Glomerular visceral epithelial cell (primary cell): Measurements from ENCODE around the gene GRAMD2B.

Experiments used
- DNase-seq: peaks from one replicate; pipeline ENCODE4 v3.0.0-alpha.2; 2016; ENCODE audit errors: extremely low spot score

Gene GRAMD2B

GRCh38 chr5:126511961-126512360, 88.8 kb downstream of the GRAMD2B start:
- DNase-seq = no peak

DNA sequence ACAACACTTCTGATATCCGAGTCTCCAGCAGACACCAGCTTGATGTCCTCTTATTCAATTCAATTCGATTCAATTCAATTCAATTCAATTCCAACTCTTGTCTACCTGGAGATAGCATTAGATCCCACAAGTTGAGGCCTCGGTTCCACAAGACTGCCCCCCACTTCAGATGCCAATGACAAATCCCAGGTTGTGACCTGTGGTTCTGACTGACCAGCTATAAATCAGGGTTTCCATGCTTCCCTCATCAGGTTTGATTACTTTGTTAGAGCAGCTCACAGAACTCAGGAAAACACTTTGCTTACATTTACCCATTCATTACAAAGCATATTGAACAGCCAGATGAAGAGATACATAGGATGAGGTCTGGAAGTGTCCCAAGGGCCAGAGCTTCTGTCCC, 89.2 kb downstream of the GRAMD2B start:
- peak; percentile 30 for DNase-seq

GRCh38 chr5:126513302-126513701, 90.1 kb downstream of the GRAMD2B start:
- no peak for DNase-seq

DNA sequence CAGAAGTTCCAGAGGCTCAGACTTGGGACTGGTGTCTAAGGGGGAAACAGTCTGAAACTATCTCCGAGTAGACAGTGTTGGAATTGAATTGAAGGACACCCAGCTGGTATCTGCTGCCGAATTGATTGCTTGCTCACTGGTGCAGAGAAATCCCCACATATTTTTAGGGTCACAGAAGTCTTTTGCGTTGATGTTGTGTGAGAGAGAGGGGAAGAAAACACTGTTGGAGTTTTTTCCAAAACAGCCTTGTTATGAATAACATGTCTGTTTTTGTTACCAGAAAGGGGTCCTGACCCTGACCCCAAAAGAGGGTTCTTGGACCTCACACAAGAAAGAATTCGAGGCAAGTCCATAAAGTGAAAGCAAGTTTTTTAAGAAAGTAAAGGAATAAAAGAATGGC, 90.5 kb downstream of the GRAMD2B start:
- DNase-seq = no peak

- DNase-seq = no peak
Measured at GRCh38 chr5:126514131-126514557, 90.9 kb downstream of the GRAMD2B start.

- DNase-seq = no peak
Measured at GRCh38 chr5:126514558-126515141, 91.4 kb downstream of the GRAMD2B start.

DNA sequence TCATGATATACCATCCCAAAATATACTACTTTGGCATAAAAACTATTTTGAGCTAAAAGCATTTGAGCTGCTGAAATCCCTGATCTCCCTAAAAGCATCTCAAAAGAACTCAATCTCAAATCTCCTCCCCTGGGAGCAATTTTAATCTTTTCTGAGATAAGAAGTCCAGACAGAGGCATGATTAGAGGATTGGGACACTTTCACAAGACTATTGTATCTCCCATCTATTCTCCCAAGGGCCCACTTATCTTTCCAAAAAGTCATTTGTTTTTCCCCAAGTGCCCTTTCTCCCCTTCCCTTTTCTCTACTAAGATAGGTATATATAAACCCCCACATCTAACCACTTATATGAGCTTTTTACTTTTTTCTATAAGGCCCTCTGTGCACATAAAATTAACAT, 92.1 kb downstream of the GRAMD2B start:
- DNase-seq = no peak

DNA sequence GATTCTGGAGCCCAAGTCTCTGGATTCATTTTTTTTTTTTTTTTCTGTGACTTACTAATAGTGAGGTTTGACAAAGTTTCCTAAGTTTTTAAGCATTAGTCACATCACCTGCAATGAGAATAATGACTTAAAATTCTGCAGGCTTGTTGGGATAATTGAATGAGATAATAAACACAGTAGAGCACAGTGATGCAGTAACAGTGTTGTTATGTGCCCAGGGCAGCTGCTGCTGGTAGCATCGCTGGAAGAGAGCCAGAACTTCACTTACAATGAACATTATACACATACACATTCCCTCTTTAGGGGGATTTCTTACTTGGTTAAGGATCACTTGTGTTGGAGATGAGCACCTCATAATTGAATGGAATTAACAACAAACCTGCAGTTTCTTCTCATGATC, 92.9 kb downstream of the GRAMD2B start:
- DNase-seq = peak; percentile 53

DNA sequence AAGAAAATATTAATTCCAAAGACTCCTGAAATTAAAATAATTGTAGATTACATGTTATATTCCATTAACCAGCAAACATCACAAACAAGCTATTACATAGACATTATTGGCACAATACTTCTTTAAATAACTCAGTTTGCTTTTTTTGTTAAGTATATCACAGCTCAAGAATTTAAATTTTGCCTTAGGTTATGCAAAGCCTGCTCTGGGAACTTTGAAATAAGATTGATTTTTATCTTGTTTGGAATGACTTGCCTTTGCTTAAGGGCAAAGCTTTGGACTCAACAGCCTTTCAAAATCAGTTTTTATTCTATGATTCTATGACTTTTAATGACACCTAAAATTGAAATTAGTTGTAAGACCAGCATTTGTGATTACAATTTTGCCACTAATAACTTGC, 93.6 kb downstream of the GRAMD2B start:
- DNase-seq = no peak

GRCh38 chr5:126519223-126519622, 96.0 kb downstream of the GRAMD2B start:
- DNase-seq = peak; percentile 89

- no peak for DNase-seq
Measured at GRCh38 chr5:126519637-126520592, 96.7 kb downstream of the GRAMD2B start.

- DNase-seq = no peak
Measured at GRCh38 chr5:126520593-126520953, 97.4 kb downstream of the GRAMD2B start.

- no peak for DNase-seq
Measured at GRCh38 chr5:126521130-126521529, 97.9 kb downstream of the GRAMD2B start.

DNA sequence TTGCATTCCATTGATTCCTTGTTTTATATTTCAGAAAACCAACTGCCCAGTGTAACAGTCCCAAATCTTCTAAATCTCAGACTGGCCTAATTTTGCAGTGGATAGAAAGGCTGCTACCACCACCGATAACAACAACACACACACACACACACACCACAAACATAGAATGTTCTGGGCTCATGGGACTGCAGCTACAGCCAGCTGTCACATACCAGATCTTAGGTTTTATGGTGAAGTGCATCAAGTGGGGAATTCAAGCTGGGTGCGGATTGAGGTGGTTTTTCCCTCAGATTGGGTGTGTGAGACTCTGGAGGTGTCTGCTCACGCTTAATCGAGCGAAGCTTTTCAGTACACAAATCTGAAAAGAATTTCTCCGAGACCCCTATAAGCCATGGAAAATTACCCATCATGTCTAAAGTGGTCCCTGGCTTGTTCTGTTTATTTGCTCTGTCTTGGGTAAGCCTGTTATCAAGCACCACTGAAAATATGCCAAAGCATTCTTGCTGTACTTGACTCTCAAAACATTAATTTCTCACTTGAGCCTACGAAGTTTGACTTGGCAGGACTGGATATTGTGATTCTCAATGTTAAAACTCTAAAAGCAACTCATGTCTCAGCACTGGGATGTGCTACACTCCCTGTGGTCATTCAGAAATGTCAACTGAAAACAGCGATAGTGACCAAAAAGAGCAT, 100.8 kb downstream of the GRAMD2B start:
- DNase-seq = no peak

- DNase-seq = no peak
Measured at GRCh38 chr5:126525630-126526245, 102.5 kb downstream of the GRAMD2B start.

- no peak for DNase-seq
Measured at GRCh38 chr5:126526493-126526892, 103.3 kb downstream of the GRAMD2B start.

- DNase-seq = no peak
Measured at GRCh38 chr5:126527158-126527557, 103.9 kb downstream of the GRAMD2B start.

DNA sequence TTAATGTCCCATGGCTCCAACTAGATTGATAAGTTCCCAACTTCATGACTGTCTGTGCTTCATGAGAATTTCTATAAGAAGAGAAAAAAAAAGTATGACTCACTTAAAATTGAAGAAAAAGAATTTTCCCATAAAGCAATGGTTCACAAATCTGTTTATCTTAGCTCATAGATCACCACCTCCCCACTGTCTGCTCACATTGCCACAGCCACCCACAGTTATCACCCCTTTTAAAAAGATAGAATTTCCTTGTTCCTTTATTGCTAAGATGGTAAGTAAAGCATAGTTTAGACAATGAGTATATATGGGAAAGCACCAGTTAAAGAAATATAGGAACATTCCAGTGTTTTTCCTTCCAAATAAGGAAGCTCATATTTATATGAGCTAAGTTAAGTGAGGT, 104.7 kb downstream of the GRAMD2B start:
- DNase-seq = peak; percentile 38

DNA sequence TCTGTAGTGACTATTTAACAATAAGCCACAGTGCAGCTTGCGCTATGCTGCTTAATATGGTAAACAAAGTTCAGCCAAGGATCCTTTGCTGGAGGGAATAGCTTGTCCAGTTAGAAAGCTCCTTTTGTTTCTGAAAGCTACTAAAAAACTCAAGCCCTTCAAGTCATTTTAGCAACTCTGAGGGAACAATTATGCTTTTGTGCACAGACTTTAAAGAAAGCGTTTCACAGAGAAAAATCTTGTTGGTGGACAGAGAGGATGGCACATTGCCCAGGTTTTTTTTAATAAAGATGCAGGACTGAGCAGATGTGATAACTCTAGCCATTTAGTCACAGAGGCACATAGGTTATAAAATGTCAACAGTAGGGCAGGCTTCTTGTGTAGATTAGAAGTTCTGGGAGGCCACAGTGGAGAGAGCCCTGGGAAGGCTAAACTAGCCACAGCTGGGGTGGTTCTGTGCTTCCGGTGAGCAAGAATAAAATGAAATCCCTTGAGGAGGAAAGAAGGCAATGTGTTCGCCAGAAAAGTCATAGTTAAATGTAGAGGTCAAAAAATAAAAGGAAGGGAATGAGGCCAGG, 108.4 kb downstream of the GRAMD2B start:
- no peak for DNase-seq

- DNase-seq = no peak
Measured at GRCh38 chr5:126534553-126534952, 111.3 kb downstream of the GRAMD2B start.

DNA sequence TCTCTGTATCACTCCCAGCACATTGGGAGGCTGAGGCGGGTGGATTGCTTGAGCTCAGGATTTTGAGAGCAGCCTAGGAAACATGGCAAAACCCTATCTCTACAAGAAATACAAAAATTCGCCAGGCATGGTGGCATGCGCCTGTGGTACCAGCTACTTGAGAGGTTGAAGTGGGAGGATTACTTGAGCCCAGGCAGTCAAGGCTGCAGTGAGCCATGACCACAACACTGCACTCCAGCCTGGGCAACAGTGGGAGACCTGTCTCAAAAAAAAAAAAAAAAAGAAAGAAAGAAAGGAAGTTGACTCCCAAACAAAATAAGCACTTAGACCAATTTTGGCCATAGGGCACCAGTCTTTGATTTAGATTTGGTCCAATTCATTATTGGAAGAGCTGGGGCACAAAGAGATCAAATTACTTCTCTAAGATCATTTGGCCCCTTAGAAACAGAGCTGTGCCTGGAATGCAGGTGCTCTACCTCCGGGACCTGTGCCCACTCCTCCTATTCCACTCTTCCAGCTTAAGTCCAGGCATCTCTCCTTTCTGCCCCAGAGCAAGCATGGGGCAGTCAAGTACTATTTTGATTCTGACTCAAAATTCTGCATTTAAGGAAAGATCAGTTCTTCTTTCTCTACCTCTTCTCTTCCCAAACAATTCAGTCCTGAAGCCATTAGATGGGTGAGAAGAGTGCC, 112.8 kb downstream of the GRAMD2B start:
- DNase-seq = no peak
